H9 (cell line): Measurements from ENCODE around the gene CC2D2B. TPM values are rescaled to one million over a fixed set of nuclear protein-coding genes. Genes with fewer than 3 reads are reported as not detected.

Experiments
- DNase-seq: peaks from one replicate; pipeline ENCODE4 v3.0.0-alpha.2; 2017
- H2AFZ ChIP-seq: one replicate; pipeline ENCODE4 v1.6.1; 2013; ENCODE audit warnings: mild to moderate bottlenecking, low read length, control low read depth, moderate library complexity
- H2AK5ac ChIP-seq: 2 replicates; pipeline ENCODE4 v1.6.1; 2013; ENCODE audit warnings: low read length, control low read depth, mixed read lengths; ENCODE audit not compliant: insufficient read length
- H2BK120ac ChIP-seq: one replicate; pipeline ENCODE4 v1.6.1; 2013; ENCODE audit warnings: low read depth, mild to moderate bottlenecking, low read length, control low read depth, inconsistent platforms; ENCODE audit not compliant: poor library complexity, severe bottlenecking
- H2BK12ac ChIP-seq: 2 replicates; pipeline ENCODE4 v1.6.1; 2013; ENCODE audit warnings: low read length, control low read depth, mixed read lengths, low read depth; ENCODE audit not compliant: insufficient read length
- H2BK15ac ChIP-seq: 2 replicates; pipeline ENCODE4 v1.6.1; 2013; ENCODE audit warnings: low read depth, low read length, control low read depth
- H2BK20ac ChIP-seq: one replicate; pipeline ENCODE4 v1.6.1; 2013; ENCODE audit warnings: low read depth, mild to moderate bottlenecking, low read length, control low read depth, inconsistent platforms; ENCODE audit not compliant: poor library complexity, severe bottlenecking
- H2BK5ac ChIP-seq: 2 replicates; pipeline ENCODE4 v1.6.1; 2013; ENCODE audit warnings: low read length, control low read depth, mixed read lengths; ENCODE audit not compliant: insufficient read length
- H3K14ac ChIP-seq: 2 replicates; pipeline ENCODE4 v1.6.1; 2013; ENCODE audit warnings: low read length, control low read depth; ENCODE audit not compliant: insufficient read depth
- H3K18ac ChIP-seq: 2 replicates; pipeline ENCODE4 v1.6.1; 2013; ENCODE audit warnings: low read depth, mild to moderate bottlenecking, mixed read lengths, low read length, control low read depth; ENCODE audit not compliant: insufficient read length
- H3K23ac ChIP-seq: 2 replicates; pipeline ENCODE4 v1.6.1; 2013; ENCODE audit warnings: low read length, control low read depth, mixed read lengths, low read depth; ENCODE audit not compliant: insufficient read length
- H3K23me2 ChIP-seq: 2 replicates; pipeline ENCODE4 v1.6.1; 2013; ENCODE audit warnings: low read depth, mild to moderate bottlenecking, mixed read lengths, low read length, control low read depth; ENCODE audit not compliant: insufficient read length, poor library complexity, severe bottlenecking
- H3K27ac ChIP-seq: 2 replicates; pipeline ENCODE4 v1.5.1; 2013; ENCODE audit warnings: low read length, control low read depth, mixed read lengths, low read depth; ENCODE audit not compliant: insufficient read length
- H3K27me3 ChIP-seq: 2 replicates; pipeline ENCODE4 v1.6.1; 2013; ENCODE audit warnings: low read length, control low read depth, inconsistent platforms; ENCODE audit not compliant: insufficient read depth
- H3K4ac ChIP-seq: 2 replicates; pipeline ENCODE4 v1.6.1; 2013; ENCODE audit warnings: low read depth, mild to moderate bottlenecking, control low read depth, inconsistent platforms, low read length, moderate library complexity
- H3K4me1 ChIP-seq: 2 replicates; pipeline ENCODE4 v1.6.1; 2013; ENCODE audit warnings: low read length, control low read depth, inconsistent platforms; ENCODE audit not compliant: insufficient read depth
- H3K4me2 ChIP-seq: 2 replicates; pipeline ENCODE4 v1.6.1; 2013; ENCODE audit warnings: low read length, control low read depth, mixed read lengths; ENCODE audit not compliant: insufficient read length, insufficient read depth
- H3K56ac ChIP-seq: 2 replicates; pipeline ENCODE4 v1.6.1; 2013; ENCODE audit warnings: low read depth, mild to moderate bottlenecking, mixed read lengths, low read length, control low read depth; ENCODE audit not compliant: insufficient read length
- H3K79me1 ChIP-seq: 2 replicates; pipeline ENCODE4 v1.6.1; 2013; ENCODE audit warnings: low read depth, mild to moderate bottlenecking, moderate library complexity, low read length, control low read depth, inconsistent platforms; ENCODE audit not compliant: insufficient read depth, poor library complexity, severe bottlenecking
- H3K79me2 ChIP-seq: 2 replicates; pipeline ENCODE4 v1.6.1; 2013; ENCODE audit warnings: low read length, control low read depth, inconsistent platforms; ENCODE audit not compliant: insufficient read depth
- H3K9ac ChIP-seq: 2 replicates; pipeline ENCODE4 v1.6.1; 2013; ENCODE audit warnings: low read length, control low read depth, mixed read lengths; ENCODE audit not compliant: insufficient read length; ENCODE audit errors: extremely low read depth
- H3K9me3 ChIP-seq: one replicate; pipeline ENCODE4 v1.6.1; 2013; ENCODE audit warnings: low read depth, low read length, inconsistent platforms; ENCODE audit not compliant: control insufficient read depth
- H3T11ph ChIP-seq: one replicate; pipeline ENCODE4 v1.6.1; 2013; ENCODE audit warnings: mild to moderate bottlenecking, low read length, control low read depth, inconsistent platforms
- H4K20me1 ChIP-seq: one replicate; pipeline ENCODE4 v1.6.1; 2013; ENCODE audit not compliant: control insufficient read depth, insufficient read length, insufficient read depth
- H4K5ac ChIP-seq: 2 replicates; pipeline ENCODE4 v1.6.1; 2013; ENCODE audit warnings: low read depth, mild to moderate bottlenecking, mixed read lengths, low read length, control low read depth; ENCODE audit not compliant: insufficient read length
- H4K8ac ChIP-seq: replicated peaks from 2 replicates; pipeline ENCODE4 v1.6.1; 2013; ENCODE audit warnings: low read length, control low read depth, mixed read lengths, low read depth; ENCODE audit not compliant: insufficient read length
- H4K91ac ChIP-seq: 2 replicates; pipeline ENCODE4 v1.6.1; 2013; ENCODE audit warnings: low read depth, mild to moderate bottlenecking, moderate library complexity, mixed read lengths, low read length, control low read depth; ENCODE audit not compliant: insufficient read length
- H3K27ac Mint-ChIP-seq, 3 experiments: 2 replicates in 2 of 3; 3 replicates in 1 of 3; pipeline ENCODE4 v1.8.0; 2020 to 2021; ENCODE audit warnings: mixed read lengths in 3 of 3, mild to moderate bottlenecking in 1 of 3, moderate library complexity in 1 of 3
- H3K27me3 Mint-ChIP-seq: 2 replicates; pipeline ENCODE4 v1.8.0; 2021; ENCODE audit warnings: low read depth, mild to moderate bottlenecking, moderate library complexity, mixed read lengths
- H3K36me3 Mint-ChIP-seq, 3 experiments: 2 replicates in 2 of 3; 3 replicates in 1 of 3; pipeline ENCODE4 v1.8.0; 2020 to 2021; ENCODE audit warnings: low read depth in 3 of 3, mixed read lengths in 3 of 3; ENCODE audit not compliant: insufficient read depth in 1 of 3
- H3K4me1 Mint-ChIP-seq, 2 experiments: 2 replicates each; pipeline ENCODE4 v1.8.0; 2020; ENCODE audit warnings: mixed read lengths in 2 of 2
- H3K4me3 Mint-ChIP-seq, 2 experiments: 2 replicates in 1 of 2; 3 replicates in 1 of 2; pipeline ENCODE4 v1.8.0; 2020 to 2021; ENCODE audit warnings: mild to moderate bottlenecking in 2 of 2, mixed read lengths in 2 of 2, moderate library complexity in 1 of 2
- H3K9me3 Mint-ChIP-seq, 2 experiments: 2 replicates in 1 of 2; 3 replicates in 1 of 2; pipeline ENCODE4 v1.8.0; 2020; ENCODE audit warnings: mild to moderate bottlenecking in 2 of 2, mixed read lengths in 2 of 2, moderate library complexity in 1 of 2
- CTCF ChIP-seq: fragments of 200-600 bp; sonication (generic); conservative IDR thresholded peaks from 3 replicates; pipeline ENCODE4 v1.8.0; 2021; ENCODE audit warnings: antibody characterized with exemption, mild to moderate bottlenecking
- WGBS: extraction: QIAGEN DNeasy Blood & Tissue Kit; methylation state at CpG from one replicate; pipeline ENCODE4 v1.1.7; 2013; ENCODE audit warnings: missing lambda C conversion rate, low lambda C conversion rate, mixed read lengths; ENCODE audit not compliant: insufficient read length; ENCODE audit errors: extremely low coverage; 5-methylcytosine and 5-hydroxymethylcytosine counted together
- total RNA-seq: library from RNA; stranded (reverse); gene quantifications from 2 replicates; pipeline ENCODE4 v1.2.1, GENCODE V29; 2021

CC2D2B gene
- total RNA-seq, 1 experiment from 2014 or later, result 0.72 TPM

- no peak overlapping the region for H3K4me3 Mint-ChIP-seq
- peaks cover 6 to 13% of the 10 kb centered on the region in 2 experiments; a peak in 3 of 5 replicates for H3K9me3 Mint-ChIP-seq
- no peak overlapping the region for H2BK15ac ChIP-seq
- no peaks in the 10 kb centered on the region for H3K79me2 ChIP-seq
- H3K27me3 Mint-ChIP-seq, result peaks cover 3% of the 10 kb centered on the region; the same call in 1 of the 2 replicates
- no peak for DNase-seq
- no peak overlapping the region for H2AK5ac ChIP-seq
- no peak for TF ChIP-seq CTCF
- no peak overlapping the region for H3K9ac ChIP-seq
- no peak overlapping the region for H2BK120ac ChIP-seq
- H3T11ph ChIP-seq, result no peak overlapping the region
- no peaks in the 10 kb centered on the region for H3K4me1 ChIP-seq
- no peaks in the 10 kb centered on the region for H3K79me1 ChIP-seq
- H4K91ac ChIP-seq, result no peak overlapping the region
- H3K27me3 ChIP-seq, result no peaks in the 10 kb centered on the region
- H2BK20ac ChIP-seq, result no peak overlapping the region
- no peak overlapping the region for H2BK12ac ChIP-seq
- no peak overlapping the region for H3K27ac ChIP-seq
- H3K4me2 ChIP-seq, result no peak overlapping the region
- H4K5ac ChIP-seq, result no peak overlapping the region
- H2AFZ ChIP-seq, result no peak overlapping the region
- no peak overlapping the region for H3K18ac ChIP-seq
- no peaks in the 10 kb centered on the region for H3K23me2 ChIP-seq
- no peaks in the 10 kb centered on the region for H3K4me1 Mint-ChIP-seq
- H3K23ac ChIP-seq, result no peak overlapping the region
- WGBS, result no CpG with 5 or more reads among the region's 4 CpGs
- H2BK5ac ChIP-seq, result no peak overlapping the region
- H3K4ac ChIP-seq, result no peak overlapping the region
- H4K20me1 ChIP-seq, result no peaks in the 10 kb centered on the region
- no peak overlapping the region for H3K56ac ChIP-seq
- no peaks in the 10 kb centered on the region for H3K9me3 ChIP-seq
- no peak overlapping the region for H3K27ac Mint-ChIP-seq
- H3K36me3 Mint-ChIP-seq, result peaks cover 0 to 7% (median 5%) of the 10 kb centered on the region in 3 experiments; a peak in 4 of 7 replicates
- H4K8ac ChIP-seq, result no peak overlapping the region
- H3K14ac ChIP-seq, result no peak overlapping the region
Observed at GRCh38 chr10:95941115-95941514, 33.3 kb downstream of the CC2D2B start.
